BE2C (cell line): Measurements from ENCODE around the gene PTPRH.

Experiments used
- DNase-seq: peaks from one replicate; pipeline ENCODE4 v3.0.0-alpha.2; 2020
- H3K27me3 ChIP-seq: fragments of 250-450 bp; sonication (Bioruptor Pico); 2 replicates; pipeline ENCODE4 v1.5.1; 2020; ENCODE audit warnings: mild to moderate bottlenecking
- H3K36me3 ChIP-seq: fragments of 250-450 bp; sonication (Bioruptor Pico); 2 replicates; pipeline ENCODE4 v1.5.1; 2020; ENCODE audit warnings: mild to moderate bottlenecking
- H3K4me1 ChIP-seq: fragments of 250-450 bp; sonication (Bioruptor Pico); 2 replicates; pipeline ENCODE4 v1.5.1; 2020
- H3K4me3 ChIP-seq: 2 replicates; pipeline ENCODE4 v1.5.1; 2011; ENCODE audit warnings: low read depth, low read length
- H3K9me3 ChIP-seq: fragments of 250-450 bp; sonication (Bioruptor Pico); 2 replicates; pipeline ENCODE4 v1.5.1; 2020
- TF ChIP-seq, protein P1 (sequence below): IDR thresholded peaks from 2 replicates; pipeline ENCODE4 v1.5.1; 2012; ENCODE audit warnings: mild to moderate bottlenecking, low read depth, low read length

The PTPRH gene

DNA sequence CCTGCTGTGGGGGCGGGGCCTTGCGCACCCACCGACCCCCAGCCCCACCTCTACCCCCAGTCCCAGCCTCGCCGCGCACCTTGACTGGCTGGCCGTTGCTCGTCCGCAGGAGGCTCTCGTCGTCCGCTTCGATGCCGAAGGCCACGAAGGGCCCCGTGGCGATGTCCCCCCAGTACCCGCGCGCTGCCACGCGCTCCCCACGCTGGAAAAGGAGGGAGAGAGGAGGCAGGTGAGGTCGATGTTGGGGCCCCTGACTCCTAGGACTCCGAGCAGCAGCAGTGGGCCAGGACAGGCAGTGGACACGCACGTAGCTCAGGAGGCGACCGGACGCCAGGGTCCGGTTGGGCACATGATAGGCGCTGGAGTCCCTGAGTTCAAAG lies 48.3 kb downstream of the PTPRH start:
- Histone ChIP-seq H3K36me3 (no peaks in the 10 kb centered on the region), H3K27me3 (peaks cover 15% of the 10 kb centered on the region), H3K4me3 (no peak overlapping the region), H3K9me3 (no peaks in the 10 kb centered on the region), H3K4me1 (no peaks in the 10 kb centered on the region)
- TF ChIP-seq, protein P1, sequence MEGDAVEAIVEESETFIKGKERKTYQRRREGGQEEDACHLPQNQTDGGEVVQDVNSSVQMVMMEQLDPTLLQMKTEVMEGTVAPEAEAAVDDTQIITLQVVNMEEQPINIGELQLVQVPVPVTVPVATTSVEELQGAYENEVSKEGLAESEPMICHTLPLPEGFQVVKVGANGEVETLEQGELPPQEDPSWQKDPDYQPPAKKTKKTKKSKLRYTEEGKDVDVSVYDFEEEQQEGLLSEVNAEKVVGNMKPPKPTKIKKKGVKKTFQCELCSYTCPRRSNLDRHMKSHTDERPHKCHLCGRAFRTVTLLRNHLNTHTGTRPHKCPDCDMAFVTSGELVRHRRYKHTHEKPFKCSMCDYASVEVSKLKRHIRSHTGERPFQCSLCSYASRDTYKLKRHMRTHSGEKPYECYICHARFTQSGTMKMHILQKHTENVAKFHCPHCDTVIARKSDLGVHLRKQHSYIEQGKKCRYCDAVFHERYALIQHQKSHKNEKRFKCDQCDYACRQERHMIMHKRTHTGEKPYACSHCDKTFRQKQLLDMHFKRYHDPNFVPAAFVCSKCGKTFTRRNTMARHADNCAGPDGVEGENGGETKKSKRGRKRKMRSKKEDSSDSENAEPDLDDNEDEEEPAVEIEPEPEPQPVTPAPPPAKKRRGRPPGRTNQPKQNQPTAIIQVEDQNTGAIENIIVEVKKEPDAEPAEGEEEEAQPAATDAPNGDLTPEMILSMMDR = no peak
- no peak for DNase-seq

DNA sequence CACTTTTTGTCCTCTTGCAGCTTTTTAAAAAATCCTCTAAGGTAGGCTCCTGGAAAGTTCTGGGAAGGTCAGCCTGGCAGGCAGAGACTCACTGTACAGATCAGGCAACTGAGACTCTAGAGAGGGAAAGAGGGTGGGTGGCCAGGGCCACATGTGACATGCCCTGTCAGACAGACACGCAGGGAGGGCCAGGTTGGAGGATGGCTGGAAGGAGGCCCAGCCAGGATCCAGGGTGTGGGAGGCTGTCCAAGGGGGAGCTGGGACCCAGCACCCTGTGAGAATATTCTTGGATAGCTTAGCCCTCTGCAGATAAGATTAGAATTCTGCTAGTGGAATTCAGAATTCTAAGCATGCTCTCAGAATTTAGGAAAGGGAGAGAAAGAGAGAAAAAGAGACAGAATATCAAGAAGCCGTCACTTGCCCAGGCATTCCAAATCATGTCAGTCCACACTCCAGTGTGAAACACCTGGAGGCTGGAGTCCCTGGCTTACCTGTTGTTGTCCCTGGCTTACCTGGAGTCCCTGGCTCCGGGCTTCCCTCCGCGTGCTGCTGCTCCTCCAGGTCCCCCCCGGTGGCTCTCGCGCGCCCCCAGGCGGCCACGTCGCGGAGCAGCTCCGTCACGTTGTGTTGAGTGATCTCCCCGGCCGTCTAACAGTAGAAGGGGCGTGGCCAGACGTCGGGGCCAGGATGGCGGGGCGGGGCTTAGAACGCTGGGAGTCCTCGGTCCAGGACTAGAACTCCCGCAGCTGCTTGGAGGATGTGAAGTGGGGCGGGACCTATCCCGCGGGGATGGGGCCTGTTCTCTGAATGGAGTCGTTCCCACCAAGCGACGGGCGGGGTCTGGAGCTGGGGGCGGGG lies 48.9 kb downstream of the PTPRH start:
- Histone ChIP-seq H3K4me1 (no peaks in the 10 kb centered on the region), H3K9me3 (no peaks in the 10 kb centered on the region), H3K36me3 (no peaks in the 10 kb centered on the region), H3K27me3 (peaks cover 15% of the 10 kb centered on the region), H3K4me3 (no peak overlapping the region)
- peak; percentile 94 for DNase-seq
- TF ChIP-seq, protein P1 = peak; percentile 92

DNA sequence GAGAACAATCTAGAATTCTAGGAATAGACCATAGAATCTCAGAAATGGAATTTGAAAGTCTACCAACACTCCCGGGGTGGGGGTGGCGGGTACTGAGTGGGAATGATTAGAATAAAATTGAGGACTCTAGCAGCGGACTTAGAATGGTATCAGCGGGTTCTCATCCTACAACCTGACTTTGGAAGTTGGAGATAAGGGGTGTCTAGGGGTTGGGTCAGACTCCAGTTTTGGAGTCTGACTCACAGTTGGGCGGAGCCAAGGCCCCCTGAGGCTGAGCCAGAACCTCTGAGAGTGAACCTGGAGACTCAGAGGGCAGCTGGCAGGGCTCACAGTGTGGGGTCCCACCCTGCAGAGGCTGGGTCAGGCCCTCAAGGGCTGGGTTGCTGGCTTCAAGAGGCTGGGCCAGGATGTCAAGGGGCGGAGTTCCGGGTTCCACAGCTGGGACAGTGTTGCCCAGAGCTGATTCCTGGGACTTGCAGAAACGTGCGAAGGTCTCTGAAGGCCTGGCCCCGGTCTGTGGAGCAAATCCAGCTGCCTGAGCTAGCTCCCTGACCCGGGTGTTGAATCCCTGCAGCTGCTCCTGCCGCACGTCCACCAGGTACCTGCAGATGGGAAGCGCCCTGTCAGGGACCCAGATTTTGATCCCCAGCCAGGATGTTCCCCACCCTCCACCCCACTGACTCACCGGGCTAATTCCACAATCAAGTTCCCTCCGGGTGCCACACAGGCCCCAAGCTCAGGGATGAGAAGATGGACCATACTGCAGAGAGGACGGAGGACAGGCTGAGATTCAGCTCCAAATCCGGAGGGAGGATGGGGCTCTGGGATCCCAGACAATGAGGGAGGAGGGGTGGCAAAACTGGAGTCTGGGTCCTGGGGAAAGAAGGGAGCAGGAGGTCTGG lies 50.2 kb downstream of the PTPRH start:
- no peaks in the 10 kb centered on the region for H3K36me3 ChIP-seq
- no peaks in the 10 kb centered on the region for H3K4me1 ChIP-seq
- DNase-seq = no peak

DNA sequence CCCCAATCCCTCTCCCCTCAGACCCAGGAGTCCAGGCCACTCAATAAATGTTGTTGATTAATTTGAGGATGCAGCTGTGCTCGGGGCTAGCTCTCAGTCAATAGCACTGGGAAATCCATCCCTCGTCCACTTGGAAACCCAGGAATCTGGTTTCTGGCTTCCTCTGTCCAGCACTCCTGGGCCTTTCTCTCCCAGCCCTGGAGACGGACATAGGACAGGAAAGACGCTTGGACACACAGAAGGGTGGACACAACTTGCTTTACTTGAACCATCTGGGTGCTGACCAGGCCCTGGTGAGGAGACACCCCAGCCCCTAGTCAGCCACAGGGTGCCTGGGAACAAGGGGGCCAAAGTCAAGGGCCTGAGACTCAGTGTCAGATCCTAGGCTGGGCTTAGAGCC lies 50.9 kb downstream of the PTPRH start:
- no peak for DNase-seq
- Histone ChIP-seq H3K36me3 (no peaks in the 10 kb centered on the region), H3K4me1 (no peaks in the 10 kb centered on the region), H3K9me3 (no peaks in the 10 kb centered on the region), H3K27me3 (peaks cover 15% of the 10 kb centered on the region), H3K4me3 (no peak overlapping the region)
- TF ChIP-seq, protein P1 = no peak

More for the DNA sequence above, 50.2 kb downstream of the PTPRH start:
- Histone ChIP-seq H3K4me3 (no peak overlapping the region), H3K9me3 (no peaks in the 10 kb centered on the region), H3K27me3 (peaks cover 15% of the 10 kb centered on the region)
- TF ChIP-seq, protein P1 = no peak

DNA sequence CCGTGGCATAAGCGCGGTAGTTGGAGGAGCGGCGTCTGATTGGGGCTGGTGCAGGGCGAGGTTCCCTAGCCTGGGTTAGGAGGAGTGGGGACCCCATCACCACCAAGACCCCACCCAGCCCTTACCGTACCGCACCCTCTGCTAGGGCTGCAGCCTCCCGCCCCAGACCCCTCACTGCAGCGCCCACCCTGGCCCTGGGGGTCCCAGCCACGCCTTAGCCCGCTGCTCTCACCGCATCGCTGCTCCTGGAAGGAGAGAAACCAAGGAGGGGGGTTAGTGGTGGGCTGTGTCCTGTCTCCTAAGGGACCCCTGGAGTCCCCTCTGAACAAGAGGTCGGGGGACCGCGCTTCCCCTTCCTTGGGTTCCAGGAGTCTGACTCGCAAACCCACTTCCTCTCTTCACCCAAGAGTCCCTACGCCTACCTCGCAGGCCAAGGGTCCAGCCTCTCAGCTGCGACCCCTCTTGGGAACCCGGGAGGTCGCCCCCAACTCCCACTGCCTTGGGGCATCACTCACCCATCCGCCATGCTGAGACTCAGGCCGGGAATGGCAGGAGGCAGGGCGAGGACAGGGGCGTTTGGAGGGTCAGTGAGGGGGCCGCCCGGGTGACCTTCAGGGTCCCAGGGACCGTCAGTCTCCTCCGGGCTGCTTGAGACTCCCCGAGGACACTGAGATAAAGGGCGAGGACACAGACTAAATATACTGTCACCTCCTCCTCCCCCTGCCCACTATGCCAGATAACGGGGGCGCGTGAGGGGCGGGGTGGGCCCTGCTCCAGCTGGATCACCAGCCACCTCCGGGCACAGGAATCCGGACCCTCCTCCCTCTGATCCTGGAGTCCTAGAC lies 52.0 kb downstream of the PTPRH start, which contains the start of gene TNNI3:
Gene TNNI3 (minus strand): TSS at position 669 of the 845 bp plus-strand sequence. CDS start 143 bp downstream, at position 526.
- H3K27me3 ChIP-seq = peaks cover 13% of the 10 kb centered on the region
- peak within 1 kb of the TSS; percentile 51 for H3K4me3 ChIP-seq

More for the DNA sequence above, 52.0 kb downstream of the PTPRH start, which contains the start of gene TNNI3:
- no peaks in the 10 kb centered on the region for H3K36me3 ChIP-seq
- DNase-seq = no peak
- H3K9me3 ChIP-seq = no peaks in the 10 kb centered on the region
- TF ChIP-seq, protein P1 = no peak
- no peaks in the 10 kb centered on the region for H3K4me1 ChIP-seq
